ENCODE measurements around the gene ABCC8. TPM values are rescaled to one million over a fixed set of nuclear protein-coding genes. Genes with fewer than 3 reads are reported as not detected.

ABCC8 gene
- total RNA-seq, 1 experiment from 2014 or later: 2.4 TPM

DNA sequence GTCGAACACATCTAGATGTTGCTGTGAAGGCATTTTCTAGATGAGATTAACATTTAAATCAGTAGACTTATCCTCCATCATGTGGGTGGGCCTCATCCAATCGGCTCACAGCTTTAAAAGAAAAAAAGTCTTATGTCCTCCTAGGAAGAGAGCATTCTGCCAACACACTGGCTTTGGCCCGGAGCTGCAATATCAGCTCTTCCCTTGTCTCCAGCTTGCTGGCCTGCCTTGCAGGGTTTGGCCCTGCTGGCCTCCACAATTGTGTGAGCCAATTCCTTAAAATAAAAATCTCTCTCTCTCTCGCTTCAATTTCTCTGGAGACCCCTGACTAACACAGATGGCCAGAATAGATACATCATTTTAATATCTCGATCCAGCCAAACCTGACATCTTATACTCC is 13.1 kb upstream of the ABCC8 start:
- no peak overlapping the region for H2BK12ac ChIP-seq (ENCODE audit: insufficient read length, low read depth, low read length)
- H3K79me1 ChIP-seq (ENCODE audit: insufficient read depth, low read depth, low read length, poor library complexity, severe bottlenecking): no peaks in the 10 kb centered on the region
- H4K20me1 ChIP-seq (ENCODE audit: control insufficient read depth, insufficient read depth, insufficient read length): no peaks in the 10 kb centered on the region
- no peaks in the 10 kb centered on the region for H3K9me3 ChIP-seq (ENCODE audit: control insufficient read depth, low read depth, low read length)
- no peak overlapping the region for H2BK120ac ChIP-seq (ENCODE audit: low read depth, low read length, poor library complexity, severe bottlenecking)
- no peak overlapping the region for H3K23ac ChIP-seq (ENCODE audit: insufficient read length, low read depth, low read length)
- Mint-ChIP-seq H3K4me3 (no peak overlapping the region), H3K4me1 (no peaks in the 10 kb centered on the region), H3K27ac (no peak overlapping the region; a peak in 1 of 7 replicates), H3K36me3 (ENCODE audit: insufficient read depth in 1 of 3, low read depth in 3 of 3) (no peaks in the 10 kb centered on the region), H3K27me3 (ENCODE audit: low read depth) (peaks cover 21% of the 10 kb centered on the region), H3K9me3 (no peaks in the 10 kb centered on the region)
- no peaks in the 10 kb centered on the region for H3K23me2 ChIP-seq (ENCODE audit: insufficient read length, low read depth, low read length, poor library complexity, severe bottlenecking)
- no peak overlapping the region for H3K4ac ChIP-seq (ENCODE audit: low read depth, low read length)
- H3K79me2 ChIP-seq (ENCODE audit: insufficient read depth, low read length): no peaks in the 10 kb centered on the region
- no peak overlapping the region for H2AK5ac ChIP-seq (ENCODE audit: insufficient read length, low read length)
- H4K8ac ChIP-seq (replicated peaks; ENCODE audit: insufficient read length, low read depth, low read length): no peak overlapping the region
- H3K27ac ChIP-seq (ENCODE audit: insufficient read length, low read depth, low read length): no peak overlapping the region
- no CpG with 5 or more reads among the region's 5 CpGs for WGBS (ENCODE audit: extremely low coverage, insufficient read length, low lambda C conversion rate)
- H3K9ac ChIP-seq (ENCODE audit: extremely low read depth, insufficient read length, low read length): no peak overlapping the region
- no peak overlapping the region for H2BK15ac ChIP-seq (ENCODE audit: low read depth, low read length)
- H2AFZ ChIP-seq (ENCODE audit: low read length): no peak overlapping the region
- H3K18ac ChIP-seq (ENCODE audit: insufficient read length, low read depth, low read length): no peak overlapping the region
- no peaks in the 10 kb centered on the region for H3K4me1 ChIP-seq (ENCODE audit: insufficient read depth, low read length)
- no peak overlapping the region for H4K91ac ChIP-seq (ENCODE audit: insufficient read length, low read depth, low read length)
- no peaks in the 10 kb centered on the region; the same call in 1 of the 2 replicates for H3K27me3 ChIP-seq (ENCODE audit: insufficient read depth, low read length)
- H2BK5ac ChIP-seq (ENCODE audit: insufficient read length, low read length): no peak overlapping the region
- TF ChIP-seq, protein P1, sequence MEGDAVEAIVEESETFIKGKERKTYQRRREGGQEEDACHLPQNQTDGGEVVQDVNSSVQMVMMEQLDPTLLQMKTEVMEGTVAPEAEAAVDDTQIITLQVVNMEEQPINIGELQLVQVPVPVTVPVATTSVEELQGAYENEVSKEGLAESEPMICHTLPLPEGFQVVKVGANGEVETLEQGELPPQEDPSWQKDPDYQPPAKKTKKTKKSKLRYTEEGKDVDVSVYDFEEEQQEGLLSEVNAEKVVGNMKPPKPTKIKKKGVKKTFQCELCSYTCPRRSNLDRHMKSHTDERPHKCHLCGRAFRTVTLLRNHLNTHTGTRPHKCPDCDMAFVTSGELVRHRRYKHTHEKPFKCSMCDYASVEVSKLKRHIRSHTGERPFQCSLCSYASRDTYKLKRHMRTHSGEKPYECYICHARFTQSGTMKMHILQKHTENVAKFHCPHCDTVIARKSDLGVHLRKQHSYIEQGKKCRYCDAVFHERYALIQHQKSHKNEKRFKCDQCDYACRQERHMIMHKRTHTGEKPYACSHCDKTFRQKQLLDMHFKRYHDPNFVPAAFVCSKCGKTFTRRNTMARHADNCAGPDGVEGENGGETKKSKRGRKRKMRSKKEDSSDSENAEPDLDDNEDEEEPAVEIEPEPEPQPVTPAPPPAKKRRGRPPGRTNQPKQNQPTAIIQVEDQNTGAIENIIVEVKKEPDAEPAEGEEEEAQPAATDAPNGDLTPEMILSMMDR (conservative IDR thresholded peaks at IDR 0.05): no peak
- DNase-seq: no peak
- no peak overlapping the region for H3K4me2 ChIP-seq (ENCODE audit: insufficient read depth, insufficient read length, low read length)
- H2BK20ac ChIP-seq (ENCODE audit: low read depth, low read length, poor library complexity, severe bottlenecking): no peak overlapping the region
- H3K56ac ChIP-seq (ENCODE audit: insufficient read length, low read depth, low read length): no peak overlapping the region
- H4K5ac ChIP-seq (ENCODE audit: insufficient read length, low read depth, low read length): no peak overlapping the region
- H3K14ac ChIP-seq (ENCODE audit: insufficient read depth, low read length): no peak overlapping the region
- no peak overlapping the region for H3T11ph ChIP-seq (ENCODE audit: low read length)

Measured in H9 (cell line).